GM12878 (cell line): ENCODE measurements around the gene PDE11A. TPM values are rescaled to one million over a fixed set of nuclear protein-coding genes. Genes with fewer than 3 reads are reported as not detected.

Experiments
- ATAC-seq: fragments of 200-7000 bp; cut with Tn5 transposase; 3 replicates; pipeline ENCODE4 v1.9.1; 2020; ENCODE audit warnings: mild to moderate bottlenecking, moderate library complexity
- BruUV-seq: library from RNA; stranded (reverse); fragments of 400-500 nt; replicated peaks from 2 replicates; lab custom pipeline; 2021; lab: Mats Ljungman, UMichigan
- CTCF ChIA-PET: fragments of 300-600 bp; sonication (Branson Sonifier 250); formaldehyde crosslinking; extraction: SDS; loops from one replicate; lab custom pipeline; 2021; ENCODE audit warnings: inconsistent platforms; lab: Yijun Ruan, JAX
- POLR2A ChIA-PET: fragments of 350-600 bp; formaldehyde crosslinking; extraction: SDS; loops from one replicate; lab custom pipeline; 2021; ENCODE audit warnings: inconsistent platforms; lab: Charles Lee
- RAD21 ChIA-PET: fragments of 300-600 bp; sonication (Branson Sonifier 250); formaldehyde crosslinking; loops from one replicate; lab custom pipeline; 2023; ENCODE audit warnings: antibody characterized with exemption; ENCODE audit not compliant: unreplicated experiment; lab: Charles Lee
- SMC1A ChIA-PET: fragments of 300-600 bp; sonication (Branson Sonifier 250); formaldehyde crosslinking; loops from one replicate; lab custom pipeline; 2023; ENCODE audit not compliant: unreplicated experiment, uncharacterized antibody; lab: Charles Lee
- DNase-seq: peaks from one replicate; pipeline ENCODE4 v3.0.0-alpha.2; 2011; ENCODE audit warnings: low read depth, low spot score
- FAIRE-seq: peaks from 3 replicates; lab custom pipeline; 2011; peaks lifted over from hg19 to GRCh38; lab: Jason Lieb, UNC
- H2AFZ ChIP-seq: 2 replicates; pipeline ENCODE4 v1.6.0; 2011; ENCODE audit warnings: low read depth, low read length, control low read depth; ENCODE audit not compliant: control insufficient read depth
- H3K27ac ChIP-seq: 2 replicates; pipeline ENCODE4 v1.5.1; 2011; ENCODE audit warnings: control low read depth; ENCODE audit not compliant: control insufficient read depth, insufficient read depth
- H3K27me3 ChIP-seq, 2 experiments: replicated peaks in 1 of 2; 2 replicates each; pipeline versions ENCODE4 v1.6.0 to v1.6.1; 2011; ENCODE audit warnings: low read length in 1 of 2; ENCODE audit not compliant: control insufficient read depth in 2 of 2, insufficient read depth in 2 of 2
- H3K36me3 ChIP-seq, 2 experiments: 2 replicates each; pipeline ENCODE4 v1.5.1; 2011; ENCODE audit warnings: low read length in 1 of 2; ENCODE audit not compliant: control insufficient read depth in 2 of 2, insufficient read depth in 2 of 2
- H3K4me1 ChIP-seq: 2 replicates; pipeline ENCODE4 v1.6.1; 2011; ENCODE audit warnings: mild to moderate bottlenecking, low read length, moderate library complexity, mixed read lengths; ENCODE audit not compliant: control insufficient read depth, insufficient read depth
- H3K4me2 ChIP-seq: 2 replicates; pipeline ENCODE4 v1.6.0; 2011; ENCODE audit warnings: control low read depth; ENCODE audit not compliant: control insufficient read depth, insufficient read depth
- H3K4me3 ChIP-seq: fragments of 200-600 bp; sonication (generic); 2 replicates; pipeline ENCODE4 v1.5.1; 2016
- H3K79me2 ChIP-seq: 2 replicates; pipeline ENCODE4 v1.6.0; 2011; ENCODE audit warnings: low read length; ENCODE audit not compliant: control insufficient read depth, insufficient read depth
- H3K9ac ChIP-seq: 2 replicates; pipeline ENCODE4 v1.8.0; 2011; ENCODE audit warnings: low read length, control low read depth, mixed read lengths; ENCODE audit not compliant: control insufficient read depth, insufficient read depth
- H3K9me3 ChIP-seq: replicated peaks from 3 replicates; pipeline ENCODE4 v1.5.1; 2011; ENCODE audit warnings: mild to moderate bottlenecking, low read length; ENCODE audit not compliant: control insufficient read depth, insufficient read depth
- H4K20me1 ChIP-seq: 2 replicates; pipeline ENCODE4 v1.6.0; 2011; ENCODE audit not compliant: control insufficient read depth, insufficient read depth
- BCLAF1 ChIP-seq: fragments of 450-650 bp; IDR thresholded peaks from 2 replicates; pipeline ENCODE4 v1.6.1; 2017; ENCODE audit warnings: antibody characterized with exemption, mild to moderate bottlenecking, moderate library complexity
- CREB1 ChIP-seq: IDR thresholded peaks from 2 replicates; pipeline ENCODE4 v1.6.1; 2012; ENCODE audit warnings: low read depth, mild to moderate bottlenecking, inconsistent platforms
- HDGF ChIP-seq: fragments of 450-650 bp; IDR thresholded peaks from 2 replicates; pipeline ENCODE4 v1.6.1; 2016; ENCODE audit warnings: antibody characterized with exemption
- KDM1A ChIP-seq: fragments of 200-600 bp; sonication (generic); IDR thresholded peaks from 2 replicates; pipeline ENCODE4 v1.6.1; 2016; ENCODE audit warnings: borderline replicate concordance
- NBN ChIP-seq: fragments of 450-650 bp; IDR thresholded peaks from 2 replicates; pipeline ENCODE4 v1.6.1; 2016
- NFYA ChIP-seq: IDR thresholded peaks from 2 replicates; pipeline ENCODE4 v1.6.1; 2011; ENCODE audit warnings: low read depth, mild to moderate bottlenecking, low read length, improper control_type of control experiment, borderline replicate concordance
- NR2C2 ChIP-seq: IDR thresholded peaks from 2 replicates; pipeline ENCODE4 v1.6.1; 2011; ENCODE audit warnings: borderline replicate concordance, low read depth; ENCODE audit not compliant: control insufficient read depth, insufficient read length
- PBX3 ChIP-seq: IDR thresholded peaks from 2 replicates; pipeline ENCODE4 v1.6.1; 2011; ENCODE audit warnings: mild to moderate bottlenecking, low read depth, low read length, moderate library complexity; ENCODE audit not compliant: insufficient replicate concordance
- POLR2AphosphoS2 ChIP-seq: IDR thresholded peaks from 2 replicates; pipeline ENCODE4 v1.6.1; 2011; ENCODE audit warnings: low read depth, mild to moderate bottlenecking, low read length, improper control_type of control experiment, moderate library complexity
- POU2F2 ChIP-seq: IDR thresholded peaks from 3 replicates; pipeline ENCODE4 v1.6.1; 2011; ENCODE audit warnings: low read depth, mild to moderate bottlenecking, low read length, borderline replicate concordance
- RELB ChIP-seq: fragments of 450-650 bp; IDR thresholded peaks from 2 replicates; pipeline ENCODE4 v1.6.1; 2017; ENCODE audit warnings: low read depth, mild to moderate bottlenecking, moderate library complexity
- RUNX3 ChIP-seq: IDR thresholded peaks from 2 replicates; pipeline ENCODE4 v1.6.1; 2012; ENCODE audit warnings: low read length, inconsistent platforms
- SP1 ChIP-seq: IDR thresholded peaks from one replicate; pipeline ENCODE4 v1.6.1; 2011; ENCODE audit warnings: low read depth, low read length
- WGBS: methylation state at CpG from one replicate; pipeline ENCODE4 v1.1.6; 2016; ENCODE audit warnings: low lambda C conversion rate; ENCODE audit not compliant: insufficient replicate concordance, insufficient coverage; ENCODE audit errors: missing lambda C conversion rate; 5-methylcytosine and 5-hydroxymethylcytosine counted together
- in situ Hi-C: fragments of 300-500 bp; cut with MboI; formaldehyde crosslinking; loops from 9 replicates; pipeline ENCODE4 v1.14.3; 2018; ENCODE audit warnings: mixed read lengths
- intact Hi-C: fragments of 100-400 bp; cut with micrococcal nuclease; formaldehyde crosslinking; loops from one replicate; pipeline ENCODE4 v1.14.2; 2022; ENCODE audit not compliant: unreplicated experiment
- polyA plus RNA-seq, 11 experiments: library from polyadenylated mRNA; depleted of rRNA in 4 of 11; unstranded in 6 of 11; stranded (reverse) in 5 of 11; fragments of >200 nt; fragmentation: Nextera tagmentation in 4 of 11; fragmentation: Illumina TruSeq in 1 of 11; extraction: Ambion mirVana in 4 of 11; extraction: Trizol in 1 of 11; gene quantifications; 1 replicate in 1 of 11; 2 replicates in 10 of 11; pipeline versions ENCODE4 v1.2.1 to v1.2.3, GENCODE V29; 2011 to 2016; ENCODE audit warnings: inconsistent platforms in 2 of 11, missing spikeins in 2 of 11, low read depth in 1 of 11
- total RNA-seq, 4 experiments: library from RNA; depleted of rRNA in 3 of 4; stranded (reverse); fragments of >200 nt in 3 of 4; fragmentation: Illumina TruSeq in 1 of 4; extraction: Trizol in 1 of 4; gene quantifications; 2 replicates each; pipeline versions ENCODE4 v1.2.1 to v1.2.3, GENCODE V29; 2013 to 2021

Gene PDE11A
- total and polyA plus RNA-seq, 10 of the 15 experiments (the other 5 are each of a cell fraction or from before 2014, with no cell fraction given) = 0.01 to 0.17 (median 0.06) TPM; not detected in 5

GRCh38 chr2:177597759-177598158 is 474.8 kb downstream of the PDE11A start:
- in situ Hi-C loops = no loop called here
- RAD21 ChIA-PET = no interaction called here
- POLR2A ChIA-PET = no interaction called here
- Histone ChIP-seq H3K4me1 (no peaks in the 10 kb centered on the region), H3K9ac (no peak overlapping the region), H3K27ac (no peak overlapping the region), H3K27me3 (no peaks in the 10 kb centered on the region; a peak in 1 of 4 replicates), H2AFZ (no peak overlapping the region), H3K36me3 (no peaks in the 10 kb centered on the region), H3K4me2 (no peak overlapping the region), H3K79me2 (no peaks in the 10 kb centered on the region), H3K4me3 (no peak overlapping the region)
- CTCF ChIA-PET = interaction anchor here (1.5 kb wide), 1 partner anchor 261 kb away, joined by 4 read pairs; no protein-coding TSS in a partner anchor
- FAIRE-seq (no peak), DNase-seq (no peak)
- SMC1A ChIA-PET = interaction anchor here (0.7 kb wide), 1 partner anchor 11 kb away, joined by 3 read pairs; no protein-coding TSS in a partner anchor
- no TSS peak for BruUV-seq
- 38% methylated on average over 6 of the region's 6 CpGs for WGBS
- TF ChIP-seq POU2F2 (no peak), CREB1 (no peak), POLR2AphosphoS2 (no peak), RELB (no peak), NFYA (no peak)
- TF ChIP-seq, all 136 proteins: peak for 0
- intact Hi-C loops = loop anchor here (5.0 kb wide), 1 partner anchor 125 kb away; no protein-coding TSS in a partner anchor
- Histone ChIP-seq H4K20me1 (no peaks in the 10 kb centered on the region), H3K9me3 (no peaks in the 10 kb centered on the region)
- ATAC-seq = no peak

- WGBS = 41% methylated on average over 1 of the region's 1 CpG
- H4K20me1 ChIP-seq = no peaks in the 10 kb centered on the region
- no peak for ATAC-seq
- H3K9ac ChIP-seq = no peak overlapping the region
- no TSS peak for BruUV-seq
- FAIRE-seq = no peak
- no peak for TF ChIP-seq BCLAF1
- no peak for TF ChIP-seq SP1
- no peak for TF ChIP-seq NBN
- TF ChIP-seq HDGF = no peak
- no peak for TF ChIP-seq KDM1A
- no peak for TF ChIP-seq NR2C2
- no peak for TF ChIP-seq RUNX3
- TF ChIP-seq PBX3 = no peak
- TF ChIP-seq POU2F2 = no peak
- TF ChIP-seq, all 136 proteins: peak for 0
- H3K4me1 ChIP-seq = no peaks in the 10 kb centered on the region
- ChIA-PET RAD21 (no interaction called here), POLR2A (interaction anchor here (0.6 kb wide), 1 partner anchor 12 kb away, joined by 4 read pairs; no protein-coding TSS in a partner anchor), CTCF (interaction anchor here (1.0 to 1.5 kb wide), 2 partner anchors 260 to 262 kb away, joined by 3 to 4 read pairs; no protein-coding TSS in a partner anchor), SMC1A (no interaction called here)
- DNase-seq = no peak
- H3K4me2 ChIP-seq = no peak overlapping the region
- H3K27ac ChIP-seq = no peak overlapping the region
- no peaks in the 10 kb centered on the region for H3K36me3 ChIP-seq
- in situ Hi-C loops (no loop called here), intact Hi-C loops (loop anchor here (5.0 kb wide), 1 partner anchor 125 kb away; no protein-coding TSS in a partner anchor)
- no peaks in the 10 kb centered on the region for H3K9me3 ChIP-seq
- H3K4me3 ChIP-seq = no peak overlapping the region
- H3K27me3 ChIP-seq = no peaks in the 10 kb centered on the region; a peak in 1 of 4 replicates
- no peaks in the 10 kb centered on the region for H3K79me2 ChIP-seq
- no peak overlapping the region for H2AFZ ChIP-seq
These were observed 475.7 kb downstream of the PDE11A start for GRCh38 chr2:177596866-177597265.
